GM18867 (cell line): ENCODE results near the gene TMEM244.
"Not testable (repeated sequence)": the region's sequence is repeated elsewhere in the genome, so short reads cannot be mapped to it uniquely, and the experiment has no call there.

ENCODE experiments used
- ATAC-seq: cut with Tn5 transposase; IDR thresholded peaks from one replicate; pipeline ENCODE4 v1.9.1; 2021; ENCODE audit warnings: mild to moderate bottlenecking, moderate library complexity; ENCODE audit not compliant: unreplicated experiment

The TMEM244 gene

GRCh38 chr6:129860908-129861665, at the start of gene TMEM244:
TMEM244 (minus strand) TSS chr6:129861315; CDS start chr6:129861188, 127 bp downstream.
- peak; percentile 78 for ATAC-seq

- ATAC-seq: peak; percentile 73
These were observed 47.7 kb upstream of the TMEM244 start for GRCh38 chr6:129908858-129909257.

- no peak for ATAC-seq
These were observed 47.2 kb upstream of the TMEM244 start for GRCh38 chr6:129908356-129908755.

GRCh38 chr6:129906515-129907077, 45.5 kb upstream of the TMEM244 start:
- ATAC-seq: no peak

GRCh38 chr6:129903082-129903481, 42.0 kb upstream of the TMEM244 start:
- peak; percentile 76 for ATAC-seq

- ATAC-seq: no peak
These were observed 41.6 kb upstream of the TMEM244 start for GRCh38 chr6:129902681-129903080.

- peak; percentile 51 for ATAC-seq
These were observed 40.8 kb upstream of the TMEM244 start for GRCh38 chr6:129901910-129902309.

- no peak for ATAC-seq
These were observed 34.6 kb upstream of the TMEM244 start for GRCh38 chr6:129895692-129896091.

GRCh38 chr6:129894921-129895320, 33.8 kb upstream of the TMEM244 start:
- ATAC-seq: no peak

GRCh38 chr6:129893640-129894039, 32.5 kb upstream of the TMEM244 start:
- no peak for ATAC-seq

- no peak for ATAC-seq
These were observed 29.6 kb upstream of the TMEM244 start for GRCh38 chr6:129890701-129891100.

- no peak for ATAC-seq
These were observed 29.0 kb upstream of the TMEM244 start for GRCh38 chr6:129890164-129890563.

- no peak for ATAC-seq
These were observed 28.5 kb upstream of the TMEM244 start for GRCh38 chr6:129889580-129889979.

GRCh38 chr6:129886401-129887155, 25.5 kb upstream of the TMEM244 start:
- ATAC-seq: no peak

- ATAC-seq: no peak
These were observed 23.1 kb upstream of the TMEM244 start for GRCh38 chr6:129884211-129884610.

- ATAC-seq: peak; percentile 93
These were observed 21.5 kb upstream of the TMEM244 start for GRCh38 chr6:129882510-129883023.

- not testable (repeated sequence) for ATAC-seq
These were observed 16.8 kb upstream of the TMEM244 start for GRCh38 chr6:129877894-129878293.

GRCh38 chr6:129875610-129876520, 14.8 kb upstream of the TMEM244 start:
- ATAC-seq: peak; percentile 90

- no peak for ATAC-seq
These were observed 13.7 kb upstream of the TMEM244 start for GRCh38 chr6:129874837-129875236.

- ATAC-seq: no peak
These were observed 11.5 kb upstream of the TMEM244 start for GRCh38 chr6:129872586-129872985.

GRCh38 chr6:129871221-129871620, 10.1 kb upstream of the TMEM244 start:
- ATAC-seq: no peak
